Globus pallidus (tissue), 1 donor: ENCODE data around the gene TPI1.
"Not testable (repeated sequence)": the region's sequence is repeated elsewhere in the genome, so short reads cannot be mapped to it uniquely, and the experiment has no call there.

Experiments used
- DNase-seq: peaks from one replicate; pipeline ENCODE4 v3.0.0-alpha.2; 2015; ENCODE audit warnings: low spot score

TPI1 gene

DNA sequence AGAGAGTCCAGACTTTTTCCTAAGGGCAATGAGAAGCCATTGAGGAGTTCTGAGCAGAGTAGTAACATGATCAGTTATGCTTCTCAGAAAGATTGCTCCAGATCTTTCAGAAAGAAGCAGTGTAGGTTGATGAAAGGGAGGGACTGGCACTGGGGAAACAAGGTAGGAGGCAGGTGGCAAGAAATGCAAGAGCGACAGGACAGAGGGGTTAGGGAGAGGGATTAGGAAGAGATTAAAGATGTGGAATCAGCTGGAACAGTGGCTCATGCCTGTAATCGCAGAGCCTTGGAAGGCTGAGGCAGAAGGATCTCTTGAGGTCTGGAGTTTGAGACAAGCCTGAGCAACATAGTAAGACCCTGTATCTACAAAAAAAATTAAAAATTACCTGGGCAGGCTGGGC, 19.7 kb upstream of the TPI1 start:
- DNase-seq, result no peak

DNA sequence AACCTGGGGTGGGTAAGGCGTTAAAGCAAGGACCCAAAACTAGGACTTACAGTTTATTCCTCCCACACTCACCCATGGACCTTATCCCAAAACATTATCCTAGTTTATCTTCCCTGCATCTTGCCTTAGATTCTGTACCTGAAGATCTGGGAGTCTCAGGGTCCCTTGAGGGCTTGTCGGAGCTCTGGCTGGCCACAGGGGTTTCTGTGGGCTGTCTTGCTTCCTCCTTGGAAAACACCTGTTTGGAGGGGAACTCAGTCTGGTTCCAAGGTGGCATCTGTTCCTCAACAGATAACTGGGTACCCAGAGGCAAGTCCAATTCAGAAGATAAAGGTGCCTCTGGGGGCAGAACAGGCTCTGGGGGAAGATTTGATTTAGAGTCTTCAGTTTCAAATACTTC, 17.9 kb upstream of the TPI1 start:
- DNase-seq, result no peak

DNA sequence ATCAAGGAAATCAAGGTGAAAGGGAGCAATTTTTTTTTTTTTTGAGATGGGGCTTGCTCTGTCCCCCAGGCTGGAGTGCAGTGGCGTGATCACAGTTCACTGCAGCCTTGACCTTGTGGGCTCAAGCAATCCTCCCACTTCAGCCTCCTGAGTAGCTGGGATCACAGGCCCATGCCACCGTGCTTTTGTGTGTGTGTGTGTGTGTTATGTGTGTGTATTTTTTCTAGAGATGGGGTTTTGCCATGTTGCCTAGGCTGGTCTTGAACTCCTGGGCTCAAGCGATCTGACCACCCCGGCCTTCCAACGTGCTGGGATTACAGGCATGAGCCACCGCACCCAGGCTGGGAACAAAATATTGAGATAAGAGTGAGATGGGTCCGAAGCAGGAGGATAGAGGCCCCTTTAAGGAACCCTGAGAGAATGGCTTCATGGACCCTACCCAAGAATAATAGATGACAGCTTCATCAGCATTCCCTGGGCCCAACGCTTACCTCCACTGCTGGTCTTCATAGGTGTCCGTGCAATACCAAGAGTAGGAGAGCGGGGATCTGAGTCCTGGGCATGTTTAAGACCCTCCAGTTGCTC, 17.3 kb upstream of the TPI1 start:
- no peak for DNase-seq

DNA sequence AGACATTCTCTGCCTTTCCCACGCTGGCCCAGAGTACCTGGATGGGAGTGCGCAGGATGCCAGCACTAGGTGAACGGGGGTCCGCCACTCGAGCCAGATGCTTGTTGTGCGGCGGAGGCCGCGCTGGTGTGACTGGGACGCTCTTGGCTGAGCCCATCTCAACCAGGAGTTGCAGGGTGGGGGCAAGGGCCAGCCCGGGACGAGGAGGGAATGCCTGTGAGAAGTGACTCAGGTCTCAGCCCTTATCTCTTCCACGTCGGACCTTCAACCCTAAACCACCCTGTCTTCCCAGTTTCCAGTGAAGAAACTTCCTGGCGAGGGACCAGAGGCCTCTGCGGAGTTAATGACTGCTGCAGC, 16.6 kb upstream of the TPI1 start:
- DNase-seq, result no peak

DNA sequence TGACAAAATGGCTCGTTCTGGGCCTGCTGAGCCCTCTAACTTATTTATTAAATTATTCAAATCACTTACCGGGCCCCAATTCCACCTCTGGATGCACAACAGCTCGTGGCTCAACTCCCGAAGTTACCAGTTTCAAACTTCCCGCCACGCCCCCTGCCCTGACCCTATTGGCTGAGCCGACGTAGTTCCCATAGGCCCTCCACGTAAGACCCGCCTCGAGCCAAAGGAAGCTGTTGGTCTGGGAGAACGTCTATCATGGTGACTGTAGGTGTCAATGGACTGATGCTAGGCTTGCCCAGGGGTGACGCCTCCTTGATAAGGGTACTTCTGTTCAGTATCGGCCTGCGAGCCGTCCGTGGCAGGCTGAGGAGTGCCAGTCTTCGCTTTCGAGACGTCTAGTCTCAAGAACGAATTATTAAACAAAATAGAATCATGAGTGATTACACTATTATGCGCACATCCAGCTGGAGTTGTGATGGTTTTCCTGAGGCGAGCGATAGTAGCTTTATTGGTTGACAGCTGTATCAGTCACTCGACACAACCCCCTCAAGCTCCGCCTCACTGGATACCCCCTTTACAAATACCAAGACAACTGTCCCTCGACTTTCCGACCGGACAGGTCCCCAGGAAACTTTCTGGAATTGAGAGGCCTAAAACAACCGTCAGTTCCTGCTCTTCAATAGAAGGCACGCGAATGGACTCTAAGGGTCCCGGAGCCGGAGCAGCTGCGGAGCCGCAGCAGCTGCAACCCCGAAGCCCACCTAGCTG, 16.0 kb upstream of the TPI1 start, which contains the start of gene CDCA3:
CDCA3 (minus strand) TSS at position 134 of the 768 bp plus-strand sequence. CDS start 334 bp downstream, outside the sequence.
- peak; percentile 99 for DNase-seq

DNA sequence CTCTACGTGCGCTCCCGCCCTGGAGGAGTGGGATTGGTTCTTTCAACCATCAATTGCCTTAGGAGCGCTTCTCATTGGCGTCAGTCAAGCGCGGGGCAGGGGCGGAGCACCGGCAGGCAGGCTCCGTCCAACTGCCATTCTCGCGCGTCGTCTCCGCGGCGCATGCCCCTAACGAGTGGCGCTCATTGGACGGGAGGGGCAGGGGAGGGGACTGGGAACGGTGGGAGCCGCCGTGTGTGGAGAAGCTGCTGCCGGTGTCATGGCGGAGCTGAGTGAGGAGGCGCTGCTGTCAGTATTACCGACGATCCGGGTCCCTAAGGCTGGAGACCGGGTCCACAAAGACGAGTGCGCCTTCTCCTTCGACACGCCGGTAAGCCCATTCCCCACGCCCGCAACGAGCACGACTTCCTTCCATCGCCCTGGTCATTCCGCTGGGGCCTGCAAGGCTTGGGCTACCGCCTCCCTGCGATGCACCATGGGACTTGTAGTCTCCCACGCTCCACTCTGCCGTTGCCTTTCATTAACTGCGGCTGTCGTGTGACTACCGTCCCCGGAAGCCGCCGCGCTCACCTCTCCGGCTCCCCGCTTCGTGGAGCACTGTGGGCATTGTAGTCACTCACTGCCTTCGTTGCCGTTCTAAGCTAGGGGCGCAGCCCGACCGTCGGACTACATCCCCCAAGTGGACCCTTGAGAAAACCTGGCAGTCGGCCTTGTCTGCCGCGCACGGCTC, 15.2 kb upstream of the TPI1 start, which contains the start of gene USP5:
USP5 (plus strand) TSS at position 230 of the 730 bp plus-strand sequence; CDS start at position 260, 30 bp downstream.
- DNase-seq, result peak; percentile 100

DNA sequence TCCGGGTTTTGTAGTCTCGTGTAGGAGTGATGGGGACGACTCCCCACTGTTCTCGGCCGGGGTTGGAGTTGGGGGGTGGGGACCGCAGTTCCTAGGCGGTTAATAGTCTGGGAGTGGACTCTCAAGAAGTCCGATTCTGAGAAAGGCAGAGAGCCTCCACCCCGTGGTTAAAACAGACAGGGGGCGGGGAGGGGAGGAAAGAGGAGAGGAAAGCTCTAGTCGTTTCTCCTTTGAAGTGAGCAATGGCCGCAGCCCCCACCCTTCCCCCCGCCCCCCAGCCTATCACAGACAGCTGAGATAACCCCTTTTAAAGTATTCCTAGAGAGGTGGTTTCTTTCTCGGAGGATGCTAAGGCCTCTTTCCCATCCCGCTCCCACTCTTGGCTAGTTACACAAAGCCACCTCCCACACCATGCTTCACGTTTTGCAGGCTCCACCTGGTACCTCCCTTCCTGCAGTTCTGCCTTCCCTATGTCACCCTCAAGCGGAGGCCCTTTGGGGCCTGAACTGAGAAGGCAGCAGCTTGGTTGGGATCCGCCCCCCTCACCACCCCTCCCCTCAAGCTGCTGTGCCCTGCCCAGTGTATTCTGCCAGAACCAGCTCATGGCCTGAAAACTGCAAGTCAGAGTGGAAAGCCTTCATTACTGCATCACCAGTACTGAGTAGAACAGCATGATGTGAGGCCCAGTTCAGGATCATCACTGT, 14.5 kb upstream of the TPI1 start:
- DNase-seq, result peak; percentile 73

DNA sequence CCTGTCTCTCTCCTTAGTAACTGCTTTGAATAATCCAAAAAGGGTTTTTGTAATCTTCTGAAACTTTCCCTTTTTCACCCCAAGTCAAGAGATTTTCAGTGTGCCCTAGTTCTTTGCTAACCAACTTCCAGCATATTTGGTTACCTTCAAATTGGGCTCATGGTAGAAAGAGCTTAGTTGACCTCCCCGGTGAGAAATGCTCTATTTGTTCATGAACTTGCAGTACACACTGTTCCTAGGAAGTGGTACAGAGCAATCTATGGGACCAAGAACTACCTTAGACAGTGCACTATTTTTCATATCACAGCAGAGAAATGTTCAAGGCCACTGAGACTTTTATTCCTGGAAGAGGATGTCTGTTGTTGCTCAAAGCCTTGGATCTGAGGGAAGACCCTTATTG, 13.7 kb upstream of the TPI1 start:
- DNase-seq, result no peak

DNA sequence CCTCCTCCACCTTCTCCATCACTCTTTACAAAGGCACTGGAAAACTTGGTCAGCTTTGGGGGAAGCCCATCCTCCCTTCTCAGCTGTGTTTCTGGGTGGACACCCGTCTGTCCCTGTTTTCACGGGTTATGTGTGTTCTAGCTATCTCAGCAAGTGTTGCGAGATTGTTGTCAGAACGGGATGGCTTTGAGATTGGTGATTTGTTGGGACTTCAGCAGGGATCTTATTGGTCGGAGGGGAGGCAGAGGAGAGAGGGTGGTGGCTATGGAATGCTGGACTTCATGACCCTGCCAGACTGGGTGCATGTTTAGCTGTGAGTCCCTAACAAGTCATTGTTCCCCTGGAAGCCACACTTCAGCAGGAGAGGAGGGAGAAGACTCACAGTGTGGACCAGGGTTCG, 13.3 kb upstream of the TPI1 start:
- no peak for DNase-seq

DNA sequence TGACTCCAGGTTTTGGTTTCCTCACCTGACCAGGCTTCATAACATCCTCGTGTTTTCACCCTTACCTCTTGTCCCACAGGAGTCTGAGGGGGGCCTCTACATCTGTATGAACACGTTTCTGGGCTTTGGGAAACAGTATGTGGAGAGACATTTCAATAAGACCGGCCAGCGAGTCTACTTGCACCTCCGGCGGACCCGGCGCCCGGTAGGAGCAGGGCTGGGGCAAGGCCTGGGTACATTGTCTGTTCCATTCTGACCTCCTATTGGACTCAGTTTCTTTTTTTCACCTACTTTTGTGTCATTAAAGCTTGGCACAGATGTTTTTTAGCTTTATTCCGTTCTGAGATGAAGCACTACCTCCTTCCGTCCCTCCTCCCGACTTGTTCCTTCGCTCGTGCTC, 12.0 kb upstream of the TPI1 start:
- DNase-seq, result no peak

DNA sequence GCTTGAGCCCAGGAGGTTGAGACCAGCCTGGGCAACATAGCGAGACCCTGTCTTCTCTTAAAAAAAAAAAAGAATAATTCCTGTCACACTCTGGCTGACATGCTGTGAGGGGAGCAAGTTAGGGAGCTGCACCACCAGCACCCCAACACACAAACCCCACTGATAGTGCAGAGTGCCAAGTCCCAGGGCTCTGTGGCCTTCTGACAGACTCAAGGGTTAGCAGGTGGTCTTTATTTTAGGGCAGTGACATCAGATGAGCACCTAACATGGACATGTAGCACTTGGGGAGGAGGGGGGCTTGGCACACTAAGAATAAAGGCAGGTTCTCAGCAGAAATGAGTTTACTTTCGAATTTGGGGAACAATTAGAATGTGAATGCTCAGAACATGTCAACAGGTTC, 8.5 kb upstream of the TPI1 start:
- DNase-seq, result no peak

DNA sequence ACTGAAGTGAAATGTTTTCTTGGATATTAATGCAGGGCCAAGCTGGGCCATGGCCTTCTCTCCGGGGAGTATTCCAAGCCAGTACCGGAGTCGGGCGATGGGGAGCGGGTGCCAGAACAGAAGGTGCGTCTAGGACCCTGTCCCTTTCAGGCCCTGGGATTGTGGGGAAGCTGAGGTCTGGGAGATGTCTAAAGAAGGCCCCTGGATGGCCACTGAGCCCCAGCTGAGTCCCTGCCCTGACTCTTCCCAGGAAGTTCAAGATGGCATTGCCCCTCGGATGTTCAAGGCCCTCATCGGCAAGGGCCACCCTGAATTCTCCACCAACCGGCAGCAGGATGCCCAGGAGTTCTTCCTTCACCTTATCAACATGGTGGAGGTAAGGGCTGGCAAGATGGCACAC, 7.2 kb upstream of the TPI1 start:
- no peak for DNase-seq

DNA sequence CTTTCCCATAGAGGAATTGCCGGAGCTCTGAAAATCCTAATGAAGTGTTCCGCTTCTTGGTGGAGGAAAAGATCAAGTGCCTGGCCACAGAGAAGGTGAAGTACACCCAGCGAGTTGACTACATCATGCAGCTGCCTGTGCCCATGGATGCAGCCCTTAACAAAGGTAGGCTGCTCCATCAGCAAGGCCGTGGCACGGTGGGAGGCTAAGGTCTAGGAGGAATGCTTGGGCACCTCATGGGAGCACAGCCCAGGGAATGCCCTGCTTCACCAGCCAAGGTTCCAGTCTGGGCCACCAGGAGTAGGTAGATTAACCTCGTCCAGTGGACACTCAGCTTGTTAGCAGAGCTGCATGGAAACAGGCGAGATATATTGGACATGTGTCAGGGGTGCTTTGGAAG, 6.4 kb upstream of the TPI1 start:
- no peak for DNase-seq

DNA sequence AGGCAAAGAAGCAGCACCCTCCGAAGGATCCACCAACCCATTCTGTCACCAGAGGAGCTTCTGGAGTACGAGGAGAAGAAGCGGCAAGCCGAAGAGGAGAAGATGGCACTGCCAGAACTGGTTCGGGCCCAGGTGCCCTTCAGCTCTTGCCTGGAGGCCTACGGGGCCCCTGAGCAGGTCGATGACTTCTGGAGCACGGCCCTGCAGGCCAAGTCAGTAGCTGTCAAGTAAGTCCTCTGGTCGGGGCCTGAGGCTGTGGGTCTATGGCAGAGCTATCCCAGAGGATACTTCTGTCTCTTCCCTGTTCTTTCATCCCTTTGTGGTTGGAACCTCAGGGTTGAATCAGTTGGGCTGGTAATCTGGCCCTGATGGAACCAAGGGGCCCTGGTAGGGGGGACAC, 5.9 kb upstream of the TPI1 start:
- no peak for DNase-seq

DNA sequence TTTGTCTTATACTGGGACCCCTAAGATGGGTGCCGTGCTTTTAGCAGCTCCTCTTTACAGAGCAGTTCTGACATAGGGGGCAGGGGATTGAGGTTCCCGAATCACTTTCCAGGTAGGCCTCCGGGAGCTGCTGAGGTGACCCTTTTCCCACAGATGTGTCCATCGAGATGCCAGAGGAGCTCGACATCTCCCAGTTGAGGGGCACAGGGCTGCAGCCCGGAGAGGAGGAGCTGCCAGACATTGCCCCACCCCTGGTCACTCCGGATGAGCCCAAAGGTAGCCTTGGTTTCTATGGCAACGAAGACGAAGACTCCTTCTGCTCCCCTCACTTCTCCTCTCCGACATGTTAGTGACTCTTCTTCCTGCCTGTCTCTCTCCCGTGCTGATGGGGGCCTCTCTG, 4.3 kb upstream of the TPI1 start:
- DNase-seq, result no peak

DNA sequence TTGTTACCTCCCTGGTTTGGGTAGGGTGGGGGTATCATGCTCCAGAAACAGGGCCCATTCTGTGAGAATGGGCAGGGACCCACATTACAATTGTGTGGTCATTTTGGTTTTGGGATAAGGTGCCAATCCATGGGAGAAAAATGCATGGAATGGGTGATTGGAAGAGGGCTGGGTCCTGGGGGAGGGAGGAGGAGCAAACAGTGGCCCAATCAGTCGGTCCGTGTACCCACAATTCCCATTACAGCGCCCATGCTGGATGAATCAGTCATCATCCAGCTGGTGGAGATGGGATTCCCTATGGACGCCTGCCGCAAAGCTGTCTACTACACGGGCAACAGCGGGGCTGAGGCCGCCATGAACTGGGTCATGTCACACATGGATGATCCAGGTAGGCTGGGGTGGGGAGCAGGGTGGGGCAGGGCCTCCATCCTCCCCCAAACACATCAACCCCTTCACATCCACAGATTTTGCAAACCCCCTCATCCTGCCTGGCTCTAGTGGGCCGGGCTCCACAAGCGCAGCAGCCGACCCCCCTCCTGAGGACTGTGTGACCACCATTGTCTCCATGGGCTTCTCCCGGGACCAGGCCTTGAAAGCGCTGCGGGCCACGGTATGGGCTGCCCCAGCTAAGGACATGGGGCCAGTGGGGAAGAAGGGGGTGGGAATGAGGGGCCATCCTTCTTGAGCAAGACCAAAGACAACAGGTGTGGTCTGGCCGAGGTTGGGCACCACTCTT, 3.6 kb upstream of the TPI1 start:
- DNase-seq, result no peak

DNA sequence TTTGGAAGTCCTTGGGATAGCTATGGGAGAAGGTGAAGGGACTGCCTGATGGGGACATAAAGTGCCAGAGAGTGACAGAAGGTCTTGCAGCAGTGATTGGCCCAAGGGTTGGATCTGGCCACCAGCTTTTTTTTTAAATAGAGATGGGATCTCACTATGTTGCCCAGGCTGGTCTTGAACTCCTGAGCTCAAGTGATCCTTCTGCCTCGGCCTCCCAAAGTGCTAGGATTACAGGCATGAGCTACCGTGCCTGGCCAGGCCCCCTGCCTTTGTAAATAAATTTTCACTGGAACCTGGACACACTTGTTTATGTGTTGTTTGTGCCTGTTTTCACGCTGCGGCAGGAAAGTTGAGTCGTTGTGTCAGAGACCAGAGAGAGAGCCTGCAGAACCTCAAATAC, 2.0 kb upstream of the TPI1 start:
- not testable (repeated sequence) for DNase-seq

DNA sequence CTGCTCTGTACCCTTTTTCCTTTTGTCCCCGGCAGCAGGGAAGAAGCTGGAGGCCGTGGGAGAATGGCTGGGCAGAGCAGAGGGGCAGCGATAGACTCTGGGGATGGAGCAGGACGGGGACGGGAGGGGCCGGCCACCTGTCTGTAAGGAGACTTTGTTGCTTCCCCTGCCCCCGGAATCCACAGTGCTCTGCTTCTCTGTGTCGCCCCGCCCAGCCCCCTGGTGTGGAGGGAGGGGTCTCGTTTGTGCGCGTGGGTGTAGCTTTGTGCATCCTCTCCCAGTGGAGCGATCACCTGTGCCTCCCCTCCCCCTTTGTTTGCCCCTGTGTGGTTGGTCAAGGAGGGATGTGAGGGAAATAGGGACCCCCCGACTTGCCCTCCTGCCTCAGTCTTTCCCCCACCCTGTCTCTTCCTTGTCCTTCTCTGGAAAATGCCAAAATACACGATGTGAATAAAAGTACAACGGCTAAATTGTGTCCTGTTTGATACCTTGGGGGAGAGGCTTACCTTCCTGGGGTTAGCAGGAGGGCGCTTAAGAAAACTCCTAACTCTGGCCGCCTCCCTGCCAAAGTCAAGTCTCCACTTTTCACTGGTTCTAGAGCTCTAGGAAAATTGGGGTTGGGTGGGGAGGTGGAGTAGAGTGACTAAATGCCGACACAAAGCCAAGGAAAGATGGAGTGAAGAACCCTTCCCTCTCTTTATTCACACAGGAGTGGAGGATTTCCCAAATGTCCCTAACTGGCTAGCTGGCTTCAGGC, 990 bp upstream of the TPI1 start:
- no peak for DNase-seq

DNA sequence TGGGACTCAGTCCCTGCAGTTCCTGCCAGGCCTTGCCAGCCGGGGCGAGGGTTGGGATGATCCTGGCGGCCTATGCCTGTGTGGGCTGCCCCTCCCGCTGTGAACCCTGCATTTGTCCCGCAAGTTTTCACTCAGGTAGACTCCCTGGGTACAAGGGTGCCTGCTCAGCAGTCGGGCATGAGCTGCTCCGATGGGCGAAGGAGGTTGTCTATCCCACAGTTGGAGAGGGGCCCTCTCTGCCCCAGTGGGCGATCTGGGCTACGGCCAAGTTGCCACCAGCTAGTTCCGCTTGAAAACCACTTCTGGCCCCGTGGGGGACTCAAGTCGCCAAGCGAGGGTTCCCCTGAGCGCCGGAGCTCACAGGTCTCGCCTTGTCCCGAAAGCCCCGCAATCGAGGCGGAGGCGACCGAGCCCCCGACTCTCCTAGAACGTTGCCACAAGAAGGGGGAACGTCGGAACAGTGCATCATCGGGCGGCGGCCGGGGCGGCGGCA, 365 bp upstream of the TPI1 start:
- DNase-seq, result no peak

DNA sequence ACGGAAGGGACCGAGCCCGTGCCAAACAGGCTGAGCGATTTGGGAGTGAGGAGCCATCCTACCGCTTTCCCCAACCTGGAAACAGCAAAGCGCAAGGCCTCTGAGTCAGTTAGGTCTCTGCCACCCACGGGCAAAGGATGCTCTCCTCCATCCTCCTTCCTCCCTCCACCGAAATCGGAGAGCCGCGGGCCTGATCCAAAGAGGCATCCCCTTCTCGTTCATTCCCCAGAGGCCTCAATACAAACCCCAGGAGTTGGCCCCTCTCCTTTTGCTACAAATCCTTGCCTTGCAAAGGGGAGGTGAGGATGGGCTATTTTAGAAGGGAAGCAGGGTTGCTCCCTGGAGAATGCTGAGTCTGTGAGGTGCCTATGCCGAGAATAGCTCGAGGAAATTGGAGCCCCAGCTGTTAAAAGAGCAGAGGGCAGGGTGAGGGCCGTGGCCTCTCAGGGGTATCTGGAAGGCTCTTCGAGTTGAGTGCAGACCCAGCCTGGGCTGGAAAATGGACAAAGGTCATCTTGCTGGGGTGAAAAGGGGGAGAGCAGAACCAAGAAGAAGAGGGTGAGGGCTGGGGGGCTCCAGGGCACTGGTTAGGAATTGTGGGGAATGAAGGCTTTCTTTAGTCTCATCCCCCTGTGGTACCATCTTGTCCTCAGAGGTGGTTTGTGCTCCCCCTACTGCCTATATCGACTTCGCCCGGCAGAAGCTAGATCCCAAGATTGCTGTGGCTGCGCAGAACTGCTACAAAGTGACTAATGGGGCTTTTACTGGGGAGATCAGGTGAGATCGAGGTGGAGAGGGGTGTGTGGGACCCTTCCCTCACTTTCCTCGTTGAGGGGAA, 1.1 kb downstream of the TPI1 start:
- no peak for DNase-seq
